ENCODE results near the gene SLC25A43.
"Not testable (repeated sequence)": the region's sequence is repeated elsewhere in the genome, so short reads cannot be mapped to it uniquely, and the experiment has no call there.

The SLC25A43 gene

DNA sequence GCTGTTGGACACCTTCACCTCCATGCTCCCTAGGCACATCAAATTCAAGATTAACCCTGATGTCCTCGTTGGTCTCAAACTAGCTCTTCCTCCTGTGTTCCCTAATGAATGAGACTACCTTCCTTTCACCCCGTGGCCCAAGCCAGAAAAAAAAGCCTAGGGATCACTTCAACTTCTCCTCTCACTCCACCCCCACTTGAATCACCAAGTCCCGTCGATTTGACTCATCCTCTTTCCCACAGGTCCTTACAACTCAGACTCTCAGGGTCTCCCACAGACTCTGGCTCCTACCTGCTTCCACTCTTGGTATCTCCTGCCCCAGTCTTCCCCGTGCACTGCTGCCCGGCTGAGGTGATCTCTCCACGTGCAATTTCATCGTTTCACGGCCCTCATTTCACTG is 8.5 kb downstream of the SLC25A43 start:
- no peak for DNase-seq (ENCODE audit: low spot score)

- DNase-seq (ENCODE audit: low spot score): no peak
Observed at GRCh38 chrX:119410027-119410819, 11.1 kb downstream of the SLC25A43 start.

DNA sequence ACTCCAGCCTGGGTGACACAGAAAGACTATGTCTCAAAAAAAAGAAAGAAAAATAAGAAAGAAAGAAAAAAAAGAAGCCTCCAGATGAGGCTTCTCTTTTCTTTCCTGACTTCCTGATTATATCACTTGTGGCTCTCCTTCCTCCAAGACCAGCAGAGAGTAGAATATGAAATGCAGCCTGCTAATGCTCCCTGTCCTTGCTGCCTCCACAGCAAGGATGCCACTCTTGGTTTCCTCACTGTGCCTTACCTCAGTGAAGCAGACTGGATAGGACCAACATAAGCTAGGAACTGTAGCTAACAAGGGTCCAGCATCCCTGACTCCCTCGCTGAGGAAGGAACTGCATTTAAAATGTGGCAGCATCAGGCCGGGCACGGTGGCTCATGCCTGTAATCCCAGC is 11.7 kb downstream of the SLC25A43 start:
- DNase-seq (ENCODE audit: low spot score): no peak

DNA sequence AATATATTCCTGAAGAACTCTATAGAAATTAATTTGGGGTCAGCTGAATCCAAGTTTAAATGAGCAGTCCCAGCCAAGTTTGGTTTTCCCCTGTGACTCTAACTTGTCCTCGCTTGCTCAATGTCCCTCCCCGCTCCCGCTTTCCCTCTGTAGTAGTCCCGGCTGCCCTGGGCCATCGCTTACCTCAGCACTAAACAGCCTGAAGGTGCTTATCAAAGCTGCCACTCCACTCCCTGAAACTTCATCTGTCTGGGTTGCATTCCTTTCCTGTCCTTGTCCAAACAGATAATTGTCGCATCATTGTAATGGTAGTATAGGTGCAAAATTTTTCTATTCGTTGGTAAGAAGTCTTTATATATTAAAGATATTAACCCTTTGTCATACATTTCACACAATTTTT is 12.8 kb downstream of the SLC25A43 start:
- no peak for DNase-seq (ENCODE audit: low spot score)

DNA sequence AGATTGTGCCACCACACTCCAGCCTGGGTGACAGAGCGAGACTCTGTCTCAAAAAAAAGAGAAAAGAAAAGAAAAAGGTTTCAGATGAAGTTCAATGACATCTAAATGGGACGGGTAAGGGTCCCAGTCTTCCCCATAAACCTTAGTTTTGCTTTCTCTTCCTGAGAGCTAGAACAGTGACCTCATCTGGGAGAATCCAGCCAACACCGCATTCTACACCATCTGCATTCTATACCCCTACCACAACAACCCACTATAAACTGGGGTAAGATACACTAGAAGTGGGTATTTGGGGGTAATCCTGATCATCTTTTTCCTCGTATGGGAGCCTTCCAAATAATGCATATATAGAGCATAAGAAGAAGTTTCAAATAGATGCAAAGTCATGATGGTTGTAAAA is 18.2 kb downstream of the SLC25A43 start:
- no peak for DNase-seq (ENCODE audit: low spot score)

DNA sequence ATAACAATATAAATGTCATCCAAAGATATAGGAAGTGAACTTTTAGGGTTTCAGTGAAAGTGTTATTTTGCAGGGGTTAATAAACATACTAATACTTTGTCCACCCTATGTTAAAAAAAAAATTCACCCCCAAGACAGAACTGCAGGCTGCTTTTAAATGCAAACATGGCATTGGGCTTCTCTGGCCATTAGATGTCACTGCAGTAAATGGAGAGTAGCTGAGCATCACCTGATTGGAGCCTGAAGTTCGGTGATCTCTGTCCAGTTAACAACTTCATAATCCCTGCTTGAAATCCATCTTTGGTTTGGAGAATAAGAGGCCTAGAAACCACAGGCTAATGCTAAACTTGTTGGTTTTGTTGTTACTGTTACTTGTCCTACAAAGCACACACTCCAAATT is 18.7 kb downstream of the SLC25A43 start:
- DNase-seq (ENCODE audit: low spot score): no peak

DNA sequence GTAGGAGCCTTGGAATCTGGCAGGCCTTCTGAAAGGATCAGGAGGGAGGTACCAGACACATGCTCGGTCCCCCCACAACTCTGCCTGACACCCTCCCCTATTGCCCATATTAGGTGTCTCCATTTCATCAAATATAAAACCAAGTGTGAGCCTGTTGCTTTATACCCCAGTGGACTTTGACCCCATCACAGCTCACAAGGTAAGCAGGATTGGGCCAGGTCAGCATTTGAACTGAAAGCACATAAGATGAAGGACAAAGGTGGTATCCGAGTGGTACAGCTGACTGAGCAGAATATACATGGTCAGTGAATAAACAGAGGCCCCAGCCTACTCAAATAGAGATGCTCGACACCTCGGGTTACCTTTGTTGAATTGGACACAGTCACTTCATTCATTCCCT is 20.0 kb downstream of the SLC25A43 start:
- DNase-seq (ENCODE audit: low spot score): no peak

DNA sequence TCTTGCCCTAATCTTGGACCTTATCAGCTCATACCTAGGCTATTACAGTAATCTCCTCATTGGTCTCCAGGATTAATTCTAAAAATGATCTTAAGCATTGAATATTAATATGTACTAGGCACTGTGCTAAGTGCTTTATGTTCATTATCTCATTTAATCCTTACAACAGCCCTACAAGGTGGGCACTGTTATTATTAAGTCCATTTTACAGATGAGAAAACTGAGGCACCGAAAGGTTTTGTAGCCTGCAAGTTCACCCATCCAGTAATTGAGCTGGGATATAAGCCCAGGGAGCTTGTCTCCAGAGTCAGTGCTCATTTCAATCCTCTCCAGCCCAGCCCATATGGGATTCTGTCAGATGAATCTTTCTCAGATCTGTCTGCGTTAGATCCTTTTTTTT is 20.8 kb downstream of the SLC25A43 start:
- DNase-seq (ENCODE audit: low spot score): no peak

GRCh38 chrX:119421016-119421705 is 22.0 kb downstream of the SLC25A43 start:
- DNase-seq (ENCODE audit: low spot score): no peak

DNA sequence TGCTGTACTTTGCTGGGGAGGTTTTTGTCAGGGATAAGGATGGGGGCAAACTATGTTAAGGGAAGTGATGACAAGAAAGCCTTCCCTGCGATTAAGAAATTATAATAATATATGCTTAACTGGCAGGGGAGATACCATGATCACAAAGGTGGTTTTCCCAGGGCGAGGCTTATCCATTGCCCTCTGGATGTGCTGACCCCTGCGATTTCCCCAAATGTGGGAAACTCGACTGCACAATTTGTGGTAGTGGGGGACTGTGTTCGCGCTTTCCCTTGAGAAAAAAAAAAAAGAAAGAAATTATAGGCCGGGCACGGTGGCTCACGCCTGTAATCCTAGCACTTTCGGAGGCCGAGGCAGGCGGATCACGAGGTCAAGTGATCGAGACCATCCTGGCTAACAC is 24.5 kb downstream of the SLC25A43 start:
- no peak for DNase-seq (ENCODE audit: low spot score)

- DNase-seq (ENCODE audit: low spot score): no peak
Observed at GRCh38 chrX:119424999-119425398, 25.9 kb downstream of the SLC25A43 start.

DNA sequence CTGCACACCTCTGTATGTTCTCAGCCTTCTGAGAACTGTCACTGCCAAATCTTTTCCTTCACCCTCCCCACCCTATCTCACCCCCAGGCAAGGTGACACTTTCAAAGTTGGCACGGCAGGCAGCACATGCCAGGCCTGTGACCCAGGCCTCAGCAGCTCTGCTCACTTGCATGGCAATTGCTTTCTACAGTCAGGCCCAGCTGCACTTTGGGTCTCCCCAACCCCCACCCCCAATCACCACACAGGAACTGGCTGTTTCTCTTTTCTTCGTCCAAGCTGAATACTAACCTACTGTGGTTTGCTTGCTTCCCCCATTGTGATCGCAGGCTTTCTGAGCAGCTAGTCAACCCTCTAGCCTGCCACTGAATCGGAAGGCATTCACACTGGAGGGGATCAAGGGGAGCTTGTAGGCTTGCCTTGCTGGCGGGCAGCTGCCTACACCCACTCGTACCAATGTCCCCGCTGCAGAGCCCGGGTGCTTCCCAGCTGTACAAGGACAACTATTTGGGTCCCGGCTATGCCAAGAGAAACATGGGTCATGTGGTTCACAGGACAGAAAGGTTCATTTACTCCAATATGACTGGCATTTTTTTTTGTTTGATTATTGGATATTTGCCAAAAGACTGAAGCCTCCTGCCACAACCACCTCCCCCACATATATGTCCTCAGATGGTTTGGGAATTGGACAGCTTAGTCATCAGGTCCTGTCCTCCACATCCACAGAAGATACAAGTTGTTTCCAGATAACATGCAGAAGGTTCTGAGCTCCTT is 28.1 kb downstream of the SLC25A43 start:
- peak; percentile 19 for DNase-seq (ENCODE audit: low spot score)

DNA sequence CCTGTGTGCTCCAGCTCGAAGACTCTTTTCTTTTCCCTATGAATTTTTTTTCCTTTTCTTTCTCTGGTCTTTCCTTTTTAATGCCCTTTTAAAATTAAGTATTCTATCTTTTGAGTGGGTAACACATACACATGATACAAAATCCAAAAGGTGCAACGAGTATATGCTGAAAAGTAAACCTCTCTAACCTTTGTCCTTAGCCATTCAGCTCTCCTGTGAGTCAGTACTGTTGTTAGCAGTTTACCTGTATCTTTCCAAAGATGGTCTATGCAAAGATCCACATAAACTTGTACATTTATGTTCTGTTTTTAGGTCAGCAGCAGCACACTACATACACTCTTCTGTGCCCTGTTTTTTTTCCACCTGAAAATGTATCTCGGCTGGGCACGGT is 28.7 kb downstream of the SLC25A43 start:
- DNase-seq (ENCODE audit: low spot score): no peak

DNA sequence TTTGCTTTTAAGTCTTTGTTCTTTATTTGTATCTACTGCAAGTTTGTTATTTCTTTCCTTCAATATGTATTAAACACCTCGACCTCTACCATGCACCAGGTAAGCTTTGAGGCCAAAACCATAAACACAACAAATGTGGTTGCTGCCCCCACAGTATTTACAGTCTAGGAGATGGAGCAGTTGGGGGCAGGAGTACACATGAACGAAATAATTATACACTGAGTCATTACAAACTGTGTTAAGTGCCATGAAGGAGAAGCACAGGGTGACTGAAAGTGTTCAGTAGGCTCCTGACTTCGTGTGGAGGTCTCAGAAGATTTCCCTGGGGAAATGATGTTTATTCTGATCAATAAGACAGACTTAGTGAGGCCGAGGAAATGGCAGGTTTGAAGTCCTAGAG is 30.3 kb downstream of the SLC25A43 start:
- no peak for DNase-seq (ENCODE audit: low spot score)

GRCh38 chrX:119441295-119441694 is 42.2 kb downstream of the SLC25A43 start:
- DNase-seq (ENCODE audit: low spot score): not testable (repeated sequence)

DNA sequence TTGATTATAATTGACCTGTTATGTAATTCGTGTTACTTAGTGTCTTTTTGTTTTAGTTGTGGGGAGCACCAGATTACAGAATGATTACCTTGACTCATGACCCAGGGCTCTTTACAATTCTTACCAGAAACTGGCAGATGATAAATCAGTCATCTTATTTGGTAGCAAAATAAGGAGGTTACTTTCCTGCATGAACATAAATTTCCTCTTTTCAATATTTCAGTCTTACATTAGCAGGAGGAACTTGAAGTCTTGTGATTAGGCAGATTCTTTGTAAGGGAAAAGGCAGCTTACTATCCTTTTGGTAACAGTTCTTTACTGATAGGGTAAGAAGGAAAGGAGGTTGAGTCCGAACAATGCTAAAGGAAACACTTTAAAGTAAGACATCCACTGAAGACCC is 43.1 kb downstream of the SLC25A43 start:
- DNase-seq (ENCODE audit: low spot score): no peak

GRCh38 chrX:119453202-119453601 is 54.1 kb downstream of the SLC25A43 start:
- no peak for DNase-seq (ENCODE audit: low spot score)

- DNase-seq (ENCODE audit: low spot score): no peak
Observed at GRCh38 chrX:119455264-119455663, 56.1 kb downstream of the SLC25A43 start.

DNA sequence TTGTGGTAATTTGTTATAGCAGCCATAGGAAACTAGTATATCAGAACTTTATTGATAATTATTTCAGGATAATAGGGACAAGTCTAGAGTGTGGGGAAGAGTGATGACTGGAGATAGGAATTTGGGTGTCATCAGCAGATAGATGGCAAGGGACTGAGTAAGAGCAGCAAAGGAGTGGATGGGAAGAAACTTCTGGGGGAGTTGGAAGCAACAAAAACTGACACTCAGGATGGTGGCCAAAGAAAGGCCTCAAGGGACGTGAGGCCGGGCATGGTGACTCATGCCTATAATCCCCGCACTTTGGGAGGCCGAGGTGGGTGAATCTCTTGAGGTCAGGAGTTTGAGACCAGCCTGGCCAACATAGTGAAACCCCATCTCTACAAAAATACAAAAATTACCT is 60.0 kb downstream of the SLC25A43 start:
- DNase-seq (ENCODE audit: low spot score): no peak

DNA sequence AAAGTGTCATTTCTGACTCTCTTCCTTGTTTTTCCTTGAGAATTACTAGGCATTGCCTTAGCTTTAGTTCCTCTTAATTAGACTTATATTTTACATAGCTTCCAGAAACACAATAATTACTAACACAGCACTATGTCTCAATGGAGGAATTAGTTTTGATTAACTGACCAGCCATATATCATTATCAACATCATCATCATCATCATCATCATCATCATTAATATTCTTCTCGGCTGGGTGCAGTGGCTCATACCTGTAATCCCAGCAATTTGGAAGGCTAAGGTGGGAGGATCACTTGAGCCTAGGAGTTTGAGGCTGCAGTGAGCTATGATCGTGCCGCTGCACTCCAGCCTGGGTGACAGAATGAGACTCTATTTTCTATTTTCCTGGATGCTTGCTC is 66.4 kb downstream of the SLC25A43 start:
- no peak for DNase-seq (ENCODE audit: low spot score)

GRCh38 chrX:119466970-119467369 is 67.8 kb downstream of the SLC25A43 start:
- DNase-seq (ENCODE audit: low spot score): no peak

- no peak for DNase-seq (ENCODE audit: low spot score)
Observed at GRCh38 chrX:119467433-119467832, 68.3 kb downstream of the SLC25A43 start.

All from germinal center (tissue), 1 donor.